Mesenchymal stem cell (in vitro differentiated cells and primary cell): ENCODE data around the gene LMOD3.

ENCODE experiments used
- DNase-seq: peaks from one replicate; pipeline ENCODE4 v3.0.0-alpha.2; 2013
- H2AFZ ChIP-seq: one replicate; pipeline ENCODE4 v1.6.1; 2013; ENCODE audit warnings: low read depth, mild to moderate bottlenecking, control low read depth, inconsistent platforms, low read length, moderate library complexity
- H2AK5ac ChIP-seq: 2 replicates; pipeline ENCODE4 v1.6.1; 2013; ENCODE audit warnings: low read length, moderate library complexity, mild to moderate bottlenecking, inconsistent platforms; ENCODE audit not compliant: severe bottlenecking
- H2BK120ac ChIP-seq: one replicate; pipeline ENCODE4 v1.6.1; 2013; ENCODE audit warnings: low read depth, mild to moderate bottlenecking, inconsistent platforms, low read length, moderate library complexity
- H2BK12ac ChIP-seq, 2 experiments: one replicate each; pipeline ENCODE4 v1.6.1; 2013; ENCODE audit warnings: inconsistent platforms in 2 of 2, low read length in 2 of 2, mild to moderate bottlenecking in 2 of 2, moderate library complexity in 2 of 2, control low read depth in 1 of 2
- H2BK15ac ChIP-seq: one replicate; pipeline ENCODE4 v1.6.1; 2013; ENCODE audit warnings: mild to moderate bottlenecking, low read depth, inconsistent platforms; ENCODE audit not compliant: poor library complexity, severe bottlenecking
- H2BK5ac ChIP-seq: 2 replicates; pipeline ENCODE4 v1.6.1; 2013; ENCODE audit warnings: low read depth, mild to moderate bottlenecking, low read length, control low read depth, inconsistent platforms; ENCODE audit not compliant: poor library complexity, severe bottlenecking
- H3K14ac ChIP-seq, 2 experiments: one replicate each; pipeline ENCODE4 v1.6.1; 2013; ENCODE audit warnings: inconsistent platforms in 2 of 2, low read length in 2 of 2, control low read depth in 1 of 2, mild to moderate bottlenecking in 1 of 2, moderate library complexity in 1 of 2
- H3K18ac ChIP-seq, 2 experiments: one replicate each; pipeline ENCODE4 v1.6.1; 2013; ENCODE audit warnings: inconsistent platforms in 2 of 2, low read length in 2 of 2, control low read depth in 1 of 2, low read depth in 1 of 2, mild to moderate bottlenecking in 1 of 2
- H3K23ac ChIP-seq, 2 experiments: one replicate each; pipeline ENCODE4 v1.6.1; 2013; ENCODE audit warnings: inconsistent platforms in 2 of 2, low read length in 2 of 2, mild to moderate bottlenecking in 2 of 2, moderate library complexity in 2 of 2, control low read depth in 1 of 2
- H3K27ac ChIP-seq: 2 replicates; pipeline ENCODE4 v1.5.1; 2013; ENCODE audit warnings: mild to moderate bottlenecking, moderate library complexity, low read length, control low read depth, inconsistent platforms; ENCODE audit not compliant: poor library complexity, severe bottlenecking
- H3K27me3 ChIP-seq, 2 experiments: 2 replicates each; pipeline versions ENCODE4 v1.6.1 to v1.7.0; 2013; ENCODE audit warnings: low read length in 2 of 2, mild to moderate bottlenecking in 2 of 2, moderate library complexity in 2 of 2, control low read depth in 1 of 2, inconsistent platforms in 1 of 2; ENCODE audit not compliant: control insufficient read depth in 1 of 2, insufficient read depth in 1 of 2
- H3K36me3 ChIP-seq, 2 experiments: 2 replicates each; pipeline versions ENCODE4 v1.6.1 to v1.7.0; 2013; ENCODE audit warnings: low read length in 2 of 2, control low read depth in 1 of 2, inconsistent platforms in 1 of 2, low read depth in 1 of 2, mild to moderate bottlenecking in 1 of 2; ENCODE audit not compliant: insufficient read depth in 2 of 2, control insufficient read depth in 1 of 2
- H3K4ac ChIP-seq, 2 experiments: one replicate each; pipeline ENCODE4 v1.6.1; 2013; ENCODE audit warnings: inconsistent platforms in 2 of 2, low read length in 2 of 2, mild to moderate bottlenecking in 2 of 2, moderate library complexity in 2 of 2, control low read depth in 1 of 2, low read depth in 1 of 2
- H3K4me1 ChIP-seq: 2 replicates; pipeline ENCODE4 v1.6.1; 2013; ENCODE audit warnings: low read depth, low read length, control low read depth; ENCODE audit not compliant: control insufficient read depth, insufficient read depth
- H3K4me2 ChIP-seq: 2 replicates; pipeline ENCODE4 v1.6.1; 2013; ENCODE audit warnings: low read length, mild to moderate bottlenecking, inconsistent platforms; ENCODE audit not compliant: poor library complexity, severe bottlenecking
- H3K4me3 ChIP-seq, 2 experiments: 2 replicates each; pipeline versions ENCODE4 v1.5.1 to v1.7.0; 2013; ENCODE audit warnings: low read length in 2 of 2, mild to moderate bottlenecking in 2 of 2, control low read depth in 1 of 2, low read depth in 1 of 2; ENCODE audit not compliant: insufficient read depth in 1 of 2
- H3K79me1 ChIP-seq: replicated peaks from 2 replicates; pipeline ENCODE4 v1.6.1; 2013; ENCODE audit warnings: mild to moderate bottlenecking, control low read depth, low read length, inconsistent platforms; ENCODE audit not compliant: poor library complexity, severe bottlenecking
- H3K9ac ChIP-seq: 2 replicates; pipeline ENCODE4 v1.7.0; 2013; ENCODE audit warnings: mild to moderate bottlenecking, low read length, moderate library complexity
- H3K9me3 ChIP-seq: 2 replicates; pipeline ENCODE4 v1.7.0; 2013; ENCODE audit warnings: mild to moderate bottlenecking, low read length; ENCODE audit not compliant: control insufficient read depth
- H4K8ac ChIP-seq: one replicate; pipeline ENCODE4 v1.6.1; 2013; ENCODE audit warnings: inconsistent platforms, mild to moderate bottlenecking, low read length, moderate library complexity
- H4K91ac ChIP-seq: one replicate; pipeline ENCODE4 v1.6.1; 2013; ENCODE audit warnings: mild to moderate bottlenecking, low read length, inconsistent platforms
- WGBS: methylation state at CpG from one replicate; pipeline ENCODE4 v1.1.7; 2013; ENCODE audit warnings: mixed read lengths; 5-methylcytosine and 5-hydroxymethylcytosine counted together

LMOD3 gene

DNA sequence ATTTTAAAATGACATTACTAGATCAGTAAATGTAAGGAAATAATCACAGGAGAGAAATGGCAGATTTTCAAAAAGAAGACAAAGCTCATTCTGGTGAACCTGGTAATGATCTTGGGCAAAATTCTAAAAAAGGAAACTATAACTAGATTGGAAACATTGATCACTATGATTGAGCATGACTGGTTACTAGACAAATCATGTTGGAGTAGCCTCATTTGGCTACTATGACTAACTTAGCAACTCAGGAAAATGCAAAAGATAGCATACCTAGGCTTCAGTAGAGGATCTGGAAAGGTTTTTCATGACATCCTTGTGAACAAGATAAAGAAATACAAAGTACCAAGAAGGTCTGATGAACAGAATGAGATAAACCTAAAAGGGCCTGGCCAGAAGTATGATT, 62.7 kb downstream of the LMOD3 start:
- Histone ChIP-seq H3K14ac (no peak overlapping the region), H2BK5ac (no peak overlapping the region), H2AK5ac (no peak overlapping the region), H2BK120ac (no peak overlapping the region), H3K36me3 (peaks cover 13 to 95% of the 10 kb centered on the region in 2 experiments), H2BK12ac (no peak overlapping the region), H3K23ac (no peak overlapping the region), H3K4ac (no peak overlapping the region), H3K4me2 (no peak overlapping the region), H3K27ac (no peak overlapping the region), H3K27me3 (no peaks in the 10 kb centered on the region), H3K4me1 (no peaks in the 10 kb centered on the region), H3K9ac (no peak overlapping the region), H2AFZ (no peak overlapping the region), H4K8ac (no peak overlapping the region), H3K79me1 (peaks cover 9% of the 10 kb centered on the region), H3K4me3 (no peak overlapping the region), H3K18ac (no peak overlapping the region), H2BK15ac (no peak overlapping the region), H3K9me3 (no peaks in the 10 kb centered on the region), H4K91ac (no peak overlapping the region)
- DNase-seq, result no peak

DNA sequence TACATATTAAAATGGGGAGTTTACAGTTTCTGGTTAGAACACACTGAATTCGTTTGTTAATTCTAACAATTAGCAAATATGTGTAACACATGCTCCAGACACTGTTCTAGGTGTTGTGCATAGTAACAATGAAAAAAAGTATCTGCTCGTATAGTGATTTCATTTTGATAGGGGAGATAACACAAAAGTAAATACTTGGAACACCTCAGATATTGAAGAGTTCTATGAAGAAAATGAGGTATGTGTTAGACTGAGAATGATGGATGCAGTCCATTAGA, 63.5 kb downstream of the LMOD3 start:
- no peaks in the 10 kb centered on the region for H3K4me1 ChIP-seq
- H2AFZ ChIP-seq, result no peak overlapping the region
- peaks cover 13 to 93% of the 10 kb centered on the region in 2 experiments for H3K36me3 ChIP-seq
- 98% methylated on average over 1 of the region's 2 CpGs for WGBS
- H3K14ac ChIP-seq, result no peak overlapping the region
- no peak overlapping the region for H2BK12ac ChIP-seq
- DNase-seq, result no peak
- no peak overlapping the region for H4K91ac ChIP-seq
- H3K18ac ChIP-seq, result no peak overlapping the region
- H3K27ac ChIP-seq, result no peak overlapping the region
- H4K8ac ChIP-seq, result no peak overlapping the region
- no peak overlapping the region for H2BK120ac ChIP-seq
- H3K79me1 ChIP-seq, result peaks cover 9% of the 10 kb centered on the region
- no peak overlapping the region for H3K4me3 ChIP-seq
- no peak overlapping the region for H2BK15ac ChIP-seq
- H3K4ac ChIP-seq, result no peak overlapping the region
- no peaks in the 10 kb centered on the region for H3K9me3 ChIP-seq
- H3K4me2 ChIP-seq, result no peak overlapping the region
- H3K23ac ChIP-seq, result no peak overlapping the region
- H2BK5ac ChIP-seq, result no peak overlapping the region
- no peak overlapping the region for H2AK5ac ChIP-seq
- no peak overlapping the region for H3K9ac ChIP-seq
- no peaks in the 10 kb centered on the region for H3K27me3 ChIP-seq

DNA sequence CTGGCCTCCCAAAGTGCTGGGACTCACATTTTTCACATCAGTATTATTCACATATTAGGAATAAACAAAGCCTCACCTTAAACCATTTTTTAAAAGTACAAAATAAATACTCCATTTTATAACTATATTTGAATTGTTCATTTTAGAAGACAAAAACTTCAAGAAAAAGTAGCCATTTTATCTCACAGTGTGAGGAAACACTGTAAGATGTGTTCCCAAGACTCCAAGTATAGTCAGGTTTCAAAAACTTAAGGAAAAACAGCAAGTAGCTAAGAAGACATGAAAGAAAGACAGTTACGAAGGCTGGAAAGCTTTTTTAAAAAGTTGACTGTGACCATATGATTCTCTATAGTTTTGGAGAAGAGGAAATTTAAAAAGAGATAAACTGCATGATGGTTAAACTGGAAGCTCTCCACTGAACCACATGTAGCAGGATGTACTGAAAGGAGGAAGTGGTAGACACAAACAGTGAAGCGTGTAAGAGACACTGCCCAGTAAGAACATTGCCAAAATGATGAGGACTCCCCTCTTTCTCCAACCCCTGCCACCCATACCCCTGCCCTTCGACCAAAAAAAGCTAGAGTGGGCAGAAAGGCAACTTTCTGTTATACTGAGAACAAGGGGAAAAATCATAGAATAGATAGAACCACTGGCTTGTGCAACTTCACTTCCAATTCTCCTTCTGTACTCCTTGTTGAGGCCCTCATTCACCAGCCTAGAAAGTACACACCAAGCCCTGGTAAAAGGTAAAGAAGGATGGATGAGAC, 64.0 kb downstream of the LMOD3 start:
- no peak overlapping the region for H2AK5ac ChIP-seq
- H3K4me1 ChIP-seq, result no peaks in the 10 kb centered on the region
- H3K4ac ChIP-seq, result no peak overlapping the region
- H3K4me3 ChIP-seq, result no peak overlapping the region
- H3K79me1 ChIP-seq, result peaks cover 8% of the 10 kb centered on the region
- no peak overlapping the region for H3K4me2 ChIP-seq
- H2AFZ ChIP-seq, result no peak overlapping the region
- H3K9me3 ChIP-seq, result no peaks in the 10 kb centered on the region
- no peak overlapping the region for H2BK12ac ChIP-seq
- peak overlapping the region; percentile 54 for H4K8ac ChIP-seq
- no peak overlapping the region for H3K14ac ChIP-seq
- H4K91ac ChIP-seq, result no peak overlapping the region
- no peaks in the 10 kb centered on the region for H3K27me3 ChIP-seq
- H3K27ac ChIP-seq, result no peak overlapping the region
- no peak overlapping the region for H2BK5ac ChIP-seq
- H2BK15ac ChIP-seq, result no peak overlapping the region
- H3K18ac ChIP-seq, result no peak overlapping the region
- H3K36me3 ChIP-seq, result peaks cover 13 to 93% of the 10 kb centered on the region in 2 experiments
- H3K9ac ChIP-seq, result no peak overlapping the region
- 98% methylated on average over 1 of the region's 3 CpGs for WGBS
- H2BK120ac ChIP-seq, result no peak overlapping the region
- DNase-seq, result no peak
- H3K23ac ChIP-seq, result no peak overlapping the region
